A673 (cell line): ENCODE results near the gene SSH2. TPM values are rescaled to one million over a fixed set of nuclear protein-coding genes. Genes with fewer than 3 reads are reported as not detected.

Experiments
- BruUV-seq: library from RNA; stranded (reverse); fragments of 400-500 nt; replicated peaks from 2 replicates; lab custom pipeline; 2021; lab: Mats Ljungman, UMichigan
- CTCF ChIA-PET: fragments of 300-600 bp; sonication (Branson Sonifier 250); formaldehyde crosslinking; loops from one replicate; lab custom pipeline; 2022; ENCODE audit warnings: antibody characterized with exemption; lab: Charles Lee
- POLR2A ChIA-PET: fragments of 300-600 bp; sonication (Branson Sonifier 250); formaldehyde crosslinking; loops from one replicate; lab custom pipeline; 2022; ENCODE audit warnings: antibody characterized with exemption; ENCODE audit not compliant: low non-redundant PET; lab: Charles Lee
- DNase-seq: peaks from one replicate; pipeline ENCODE4 v3.0.0-alpha.2; 2015; ENCODE audit warnings: low spot score
- H3K27ac ChIP-seq: fragments of 200-600 bp; sonication (generic); 2 replicates; pipeline ENCODE4 v1.5.1; 2016; ENCODE audit warnings: mixed run types, low read depth, mild to moderate bottlenecking, mixed read lengths, antibody characterized with exemption, low read length; ENCODE audit not compliant: poor library complexity, severe bottlenecking
- H3K27me3 ChIP-seq: fragments of 200-600 bp; sonication (generic); replicated peaks from 2 replicates; pipeline ENCODE4 v1.6.1; 2017; ENCODE audit warnings: mixed run types, low read depth, mild to moderate bottlenecking, mixed read lengths, antibody characterized with exemption, low read length; ENCODE audit not compliant: insufficient read depth, poor library complexity
- H3K36me3 ChIP-seq: fragments of 200-600 bp; sonication (generic); 2 replicates; pipeline ENCODE4 v1.6.1; 2016; ENCODE audit warnings: mixed run types, mild to moderate bottlenecking, mixed read lengths, antibody characterized with exemption, low read length; ENCODE audit not compliant: insufficient read depth, poor library complexity, severe bottlenecking
- H3K4me1 ChIP-seq: fragments of 200-600 bp; sonication (generic); 2 replicates; pipeline ENCODE4 v1.6.1; 2017; ENCODE audit warnings: mixed run types, mild to moderate bottlenecking, mixed read lengths, antibody characterized with exemption, low read length; ENCODE audit not compliant: insufficient read depth, poor library complexity, severe bottlenecking
- H3K4me3 ChIP-seq: fragments of 200-600 bp; sonication (generic); 2 replicates; pipeline ENCODE4 v1.5.1; 2016; ENCODE audit warnings: low read depth, mixed run types, mild to moderate bottlenecking, mixed read lengths, low read length; ENCODE audit not compliant: poor library complexity, severe bottlenecking
- H3K9me3 ChIP-seq: fragments of 200-600 bp; sonication (generic); 2 replicates; pipeline ENCODE4 v1.6.1; 2016; ENCODE audit warnings: mixed run types, low read depth, mild to moderate bottlenecking, mixed read lengths, antibody characterized with exemption, low read length; ENCODE audit not compliant: poor library complexity, severe bottlenecking
- EZH2 ChIP-seq: fragments of 200-600 bp; sonication (generic); IDR thresholded peaks from 2 replicates; pipeline ENCODE4 v1.6.1; 2017; ENCODE audit warnings: borderline replicate concordance, low read depth, mild to moderate bottlenecking, mixed read lengths, antibody characterized with exemption, low read length; ENCODE audit not compliant: poor library complexity, severe bottlenecking
- intact Hi-C: fragments of 100-400 bp; cut with micrococcal nuclease; formaldehyde crosslinking; loops from one replicate; pipeline ENCODE4 v1.10.0; 2022; ENCODE audit not compliant: unreplicated experiment
- total RNA-seq: library from RNA; stranded (reverse); gene quantifications from 2 replicates; pipeline ENCODE4 v1.2.3, GENCODE V29; 2021
- TF ChIP-seq, protein P1 (sequence below): fragments of 300-800, 200-600 bp; sonication (generic); conservative IDR thresholded peaks from 2 replicates; pipeline ENCODE4 v1.5.1; 2017; ENCODE audit warnings: low read depth, mild to moderate bottlenecking, antibody characterized with exemption, low read length, moderate library complexity, mixed read lengths

SSH2 gene
- total RNA-seq, 1 experiment from 2014 or later = 75.5 TPM

DNA sequence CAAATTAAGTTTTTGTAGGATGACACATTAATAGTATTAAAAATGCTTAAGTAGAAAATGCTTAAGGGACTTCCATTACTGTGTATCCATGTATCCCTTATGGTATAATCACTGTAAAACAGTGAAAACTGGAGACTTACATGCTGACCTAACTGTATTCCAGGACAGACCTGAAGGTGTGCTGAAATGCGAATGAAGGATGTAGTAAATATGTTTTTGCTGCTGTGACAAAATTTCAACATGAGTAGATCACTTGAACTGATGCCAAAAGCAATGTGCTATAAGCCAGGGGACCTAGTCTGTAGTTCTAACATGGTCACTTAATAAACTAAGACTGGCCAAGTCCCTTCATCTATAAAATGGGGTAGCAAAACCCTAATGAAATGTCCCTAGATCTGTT, 165.3 kb downstream of the SSH2 start:
- H3K4me3 ChIP-seq = no peak overlapping the region
- ChIA-PET CTCF (no interaction called here), POLR2A (no interaction called here)
- BruUV-seq = no TSS peak
- peak overlapping the region; percentile 64 for H3K27ac ChIP-seq
- intact Hi-C loops = loop anchor here (2.0 to 10.0 kb wide), 3 partner anchors 14 to 122 kb away; no protein-coding TSS in a partner anchor
- H3K36me3 ChIP-seq = no peaks in the 10 kb centered on the region
- peaks cover 55% of the 10 kb centered on the region for H3K4me1 ChIP-seq
- H3K27me3 ChIP-seq = no peaks in the 10 kb centered on the region
- peak; percentile 50 for DNase-seq
- no peak for TF ChIP-seq EZH2
- H3K9me3 ChIP-seq = no peaks in the 10 kb centered on the region

GRCh38 chr17:29764217-29764616, 165.8 kb downstream of the SSH2 start:
- peak; percentile 83 for DNase-seq
- CTCF ChIA-PET = interaction anchor here (0.7 kb wide), 1 partner anchor 15 kb away, joined by 5 read pairs; no protein-coding TSS in a partner anchor
- H3K4me3 ChIP-seq = peak overlapping the region; percentile 14
- no peaks in the 10 kb centered on the region for H3K9me3 ChIP-seq
- intact Hi-C loops = loop anchor here (2.0 to 10.0 kb wide), 3 partner anchors 15 to 122 kb away; no protein-coding TSS in a partner anchor
- BruUV-seq = no TSS peak
- TF ChIP-seq, protein P1, sequence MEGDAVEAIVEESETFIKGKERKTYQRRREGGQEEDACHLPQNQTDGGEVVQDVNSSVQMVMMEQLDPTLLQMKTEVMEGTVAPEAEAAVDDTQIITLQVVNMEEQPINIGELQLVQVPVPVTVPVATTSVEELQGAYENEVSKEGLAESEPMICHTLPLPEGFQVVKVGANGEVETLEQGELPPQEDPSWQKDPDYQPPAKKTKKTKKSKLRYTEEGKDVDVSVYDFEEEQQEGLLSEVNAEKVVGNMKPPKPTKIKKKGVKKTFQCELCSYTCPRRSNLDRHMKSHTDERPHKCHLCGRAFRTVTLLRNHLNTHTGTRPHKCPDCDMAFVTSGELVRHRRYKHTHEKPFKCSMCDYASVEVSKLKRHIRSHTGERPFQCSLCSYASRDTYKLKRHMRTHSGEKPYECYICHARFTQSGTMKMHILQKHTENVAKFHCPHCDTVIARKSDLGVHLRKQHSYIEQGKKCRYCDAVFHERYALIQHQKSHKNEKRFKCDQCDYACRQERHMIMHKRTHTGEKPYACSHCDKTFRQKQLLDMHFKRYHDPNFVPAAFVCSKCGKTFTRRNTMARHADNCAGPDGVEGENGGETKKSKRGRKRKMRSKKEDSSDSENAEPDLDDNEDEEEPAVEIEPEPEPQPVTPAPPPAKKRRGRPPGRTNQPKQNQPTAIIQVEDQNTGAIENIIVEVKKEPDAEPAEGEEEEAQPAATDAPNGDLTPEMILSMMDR = no peak
- no peak for TF ChIP-seq EZH2
- H3K27ac ChIP-seq = peak overlapping the region; percentile 64
- POLR2A ChIA-PET = no interaction called here
- H3K36me3 ChIP-seq = no peaks in the 10 kb centered on the region
- H3K4me1 ChIP-seq = peaks cover 59% of the 10 kb centered on the region
- H3K27me3 ChIP-seq = no peaks in the 10 kb centered on the region

- intact Hi-C loops = loop anchor here (5.0 to 10.0 kb wide), 2 partner anchors 78 to 121 kb away; no protein-coding TSS in a partner anchor
- TF ChIP-seq, protein P1 = no peak
- TF ChIP-seq EZH2 = no peak
- peak overlapping the region; percentile 64 for H3K27ac ChIP-seq
- no peaks in the 10 kb centered on the region for H3K36me3 ChIP-seq
- POLR2A ChIA-PET = no interaction called here
- peak; percentile 60 for DNase-seq
- H3K4me1 ChIP-seq = peaks cover 59% of the 10 kb centered on the region
- no TSS peak for BruUV-seq
- no peak overlapping the region for H3K4me3 ChIP-seq
- H3K9me3 ChIP-seq = no peaks in the 10 kb centered on the region
- CTCF ChIA-PET = no interaction called here
- no peaks in the 10 kb centered on the region for H3K27me3 ChIP-seq
Observed at GRCh38 chr17:29763273-29763672, 166.8 kb downstream of the SSH2 start.
